OCI-LY7 (cell line): Measurements from ENCODE around the gene RNASEL. TPM values are rescaled to one million over a fixed set of nuclear protein-coding genes. Genes with fewer than 3 reads are reported as not detected.
"Not testable (repeated sequence)": the region's sequence is repeated elsewhere in the genome, so short reads cannot be mapped to it uniquely, and the experiment has no call there.

Source experiments
- BruUV-seq: library from RNA; stranded (reverse); fragments of 400-500 nt; replicated peaks from 2 replicates; lab custom pipeline; 2021; lab: Mats Ljungman, UMichigan
- CTCF ChIA-PET: fragments of 300-600 bp; sonication (Branson Sonifier 250); formaldehyde crosslinking; loops from one replicate; lab custom pipeline; 2022; ENCODE audit warnings: antibody characterized with exemption; ENCODE audit not compliant: unreplicated experiment; lab: Charles Lee
- POLR2A ChIA-PET: fragments of 300-600 bp; sonication (Branson Sonifier 250); formaldehyde crosslinking; loops from one replicate; lab custom pipeline; 2022; ENCODE audit warnings: antibody characterized with exemption; lab: Charles Lee
- DNase-seq: peaks from one replicate; pipeline ENCODE4 v3.0.0-alpha.2; 2015; ENCODE audit warnings: low spot score
- H2AFZ ChIP-seq: fragments of 200-600 bp; sonication (generic), shearing (Covaris generic); 2 replicates; pipeline ENCODE4 v1.6.1; 2014; ENCODE audit warnings: mild to moderate bottlenecking, antibody characterized with exemption, low read length, moderate library complexity
- H3K27ac ChIP-seq: fragments of 200-600 bp; sonication (generic); 2 replicates; pipeline ENCODE4 v1.5.1; 2014; ENCODE audit warnings: mixed run types, low read depth, mild to moderate bottlenecking, moderate library complexity, low read length, inconsistent platforms; ENCODE audit not compliant: poor library complexity, severe bottlenecking
- H3K36me3 ChIP-seq: fragments of 200-600 bp; sonication (generic); 2 replicates; pipeline ENCODE4 v1.6.1; 2014; ENCODE audit warnings: mild to moderate bottlenecking, antibody characterized with exemption, low read length, moderate library complexity, mixed read lengths; ENCODE audit not compliant: insufficient read depth
- H3K4me1 ChIP-seq: fragments of 200-600 bp; sonication (generic); 2 replicates; pipeline ENCODE4 v1.5.1; 2014; ENCODE audit warnings: mild to moderate bottlenecking, low read length; ENCODE audit not compliant: insufficient read depth, poor library complexity, severe bottlenecking
- H3K4me2 ChIP-seq: fragments of 200-600 bp; sonication (generic); 2 replicates; pipeline ENCODE4 v1.6.1; 2014; ENCODE audit warnings: mild to moderate bottlenecking, low read length
- H3K4me3 ChIP-seq: fragments of 200-600 bp; sonication (generic); 2 replicates; pipeline ENCODE4 v1.5.1; 2014; ENCODE audit warnings: mild to moderate bottlenecking, low read depth, low read length; ENCODE audit not compliant: poor library complexity, severe bottlenecking
- H3K79me2 ChIP-seq: fragments of 200-600 bp; sonication (generic); 2 replicates; pipeline ENCODE4 v1.6.1; 2016; ENCODE audit warnings: low read depth, mild to moderate bottlenecking, low read length, moderate library complexity, mixed read lengths; ENCODE audit not compliant: insufficient read depth
- H3K9me2 ChIP-seq: fragments of 200-600 bp; sonication (generic); 2 replicates; pipeline ENCODE4 v1.6.1; 2016; ENCODE audit warnings: mild to moderate bottlenecking, low read length, mixed read lengths; ENCODE audit not compliant: insufficient read depth
- H3K9me3 ChIP-seq: fragments of 200-600 bp; sonication (generic); 2 replicates; pipeline ENCODE4 v1.6.1; 2014; ENCODE audit warnings: mild to moderate bottlenecking, mixed run types, low read length, mixed read lengths
- H4K20me1 ChIP-seq: fragments of 200-600 bp; sonication (generic); 2 replicates; pipeline ENCODE4 v1.6.1; 2014; ENCODE audit warnings: mild to moderate bottlenecking, antibody characterized with exemption, low read length, moderate library complexity, mixed read lengths; ENCODE audit not compliant: insufficient read depth
- EZH2phosphoT487 ChIP-seq: fragments of 200-600 bp; sonication (generic); IDR thresholded peaks from 2 replicates; pipeline ENCODE4 v1.6.1; 2018; ENCODE audit warnings: low read depth, borderline replicate concordance, mild to moderate bottlenecking, mixed run types, antibody characterized with exemption, low read length, moderate library complexity, mixed read lengths
- intact Hi-C: fragments of 100-400 bp; cut with micrococcal nuclease; formaldehyde crosslinking; loops from one replicate; pipeline ENCODE4 v1.10.0; 2022; ENCODE audit not compliant: unreplicated experiment
- total RNA-seq, 2 experiments: library from RNA; depleted of rRNA in 1 of 2; stranded (reverse); fragments of >200 nt in 1 of 2; shearing (Covaris generic) in 1 of 2; gene quantifications; 2 replicates each; pipeline ENCODE4 v1.2.3, GENCODE V29; 2014 to 2022
- TF ChIP-seq, protein P1 (sequence below): fragments of 200-600 bp; sonication (generic); conservative IDR thresholded peaks from 2 replicates; pipeline ENCODE4 v1.5.1; 2014; ENCODE audit warnings: mild to moderate bottlenecking, antibody characterized with exemption, low read length, moderate library complexity, mixed read lengths

Gene RNASEL
- total RNA-seq, 2 experiments from 2014 or later: 2.2 to 4.0 TPM

DNA sequence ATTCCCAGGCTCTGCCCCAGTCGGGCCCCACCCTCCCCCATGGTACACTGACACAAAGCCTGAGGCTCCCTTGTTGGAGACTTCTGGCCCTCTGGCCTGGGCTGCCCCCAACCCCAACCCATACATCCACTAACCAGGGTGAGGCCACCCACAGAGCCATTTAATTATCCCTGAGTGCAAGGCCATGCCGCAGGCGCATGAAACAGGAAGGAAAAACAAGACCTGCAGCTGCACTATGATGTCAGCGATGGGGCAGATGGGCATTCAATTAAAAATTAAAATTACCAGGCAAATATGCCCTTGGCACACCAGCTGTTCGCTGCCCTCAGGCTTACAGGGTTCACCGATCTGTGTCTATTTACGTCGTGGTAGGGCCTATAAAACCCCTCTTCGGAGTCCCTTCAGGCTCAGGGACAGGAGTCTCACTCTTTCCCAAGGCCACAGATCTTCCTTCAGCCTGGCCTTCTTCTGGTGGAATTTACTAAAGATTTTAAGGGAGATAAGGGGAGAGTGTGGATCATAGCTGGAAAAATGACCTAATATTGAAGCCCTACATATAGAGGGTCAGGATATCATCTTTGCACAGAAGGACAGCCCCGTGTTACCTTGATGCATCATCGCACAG is 44.7 kb upstream of the RNASEL start:
- intact Hi-C loops: loop anchor here (1.0 to 2.0 kb wide), 3 partner anchors 16 to 43 kb away; partner anchors contain the start of gene RGS16
- ChIA-PET CTCF (interaction anchor here (1.4 kb wide), 1 partner anchor 16 kb away, joined by 4 read pairs; no protein-coding TSS in a partner anchor), POLR2A (interaction anchor here (0.7 to 12.1 kb wide), 10 partner anchors 10 to 35 kb away, joined by 3 to 113 read pairs (median 8); no protein-coding TSS in a partner anchor)
- H3K79me2 ChIP-seq: no peaks in the 10 kb centered on the region
- peak overlapping the region; percentile 73 for H3K27ac ChIP-seq
- peaks cover 74% of the 10 kb centered on the region for H3K4me1 ChIP-seq
- peak overlapping the region; percentile 42; the same call in 1 of the 2 replicates for H2AFZ ChIP-seq
- no peaks in the 10 kb centered on the region for H3K9me3 ChIP-seq
- no peaks in the 10 kb centered on the region for H3K9me2 ChIP-seq
- DNase-seq: peak; percentile 86
- peak overlapping the region; percentile 41 for H3K4me3 ChIP-seq
- H3K4me2 ChIP-seq: peak overlapping the region; percentile 70
- TF ChIP-seq, protein P1, sequence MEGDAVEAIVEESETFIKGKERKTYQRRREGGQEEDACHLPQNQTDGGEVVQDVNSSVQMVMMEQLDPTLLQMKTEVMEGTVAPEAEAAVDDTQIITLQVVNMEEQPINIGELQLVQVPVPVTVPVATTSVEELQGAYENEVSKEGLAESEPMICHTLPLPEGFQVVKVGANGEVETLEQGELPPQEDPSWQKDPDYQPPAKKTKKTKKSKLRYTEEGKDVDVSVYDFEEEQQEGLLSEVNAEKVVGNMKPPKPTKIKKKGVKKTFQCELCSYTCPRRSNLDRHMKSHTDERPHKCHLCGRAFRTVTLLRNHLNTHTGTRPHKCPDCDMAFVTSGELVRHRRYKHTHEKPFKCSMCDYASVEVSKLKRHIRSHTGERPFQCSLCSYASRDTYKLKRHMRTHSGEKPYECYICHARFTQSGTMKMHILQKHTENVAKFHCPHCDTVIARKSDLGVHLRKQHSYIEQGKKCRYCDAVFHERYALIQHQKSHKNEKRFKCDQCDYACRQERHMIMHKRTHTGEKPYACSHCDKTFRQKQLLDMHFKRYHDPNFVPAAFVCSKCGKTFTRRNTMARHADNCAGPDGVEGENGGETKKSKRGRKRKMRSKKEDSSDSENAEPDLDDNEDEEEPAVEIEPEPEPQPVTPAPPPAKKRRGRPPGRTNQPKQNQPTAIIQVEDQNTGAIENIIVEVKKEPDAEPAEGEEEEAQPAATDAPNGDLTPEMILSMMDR: no peak
- TF ChIP-seq EZH2phosphoT487: no peak
- BruUV-seq: no TSS peak
- H4K20me1 ChIP-seq: no peaks in the 10 kb centered on the region
- H3K36me3 ChIP-seq: no peaks in the 10 kb centered on the region

DNA sequence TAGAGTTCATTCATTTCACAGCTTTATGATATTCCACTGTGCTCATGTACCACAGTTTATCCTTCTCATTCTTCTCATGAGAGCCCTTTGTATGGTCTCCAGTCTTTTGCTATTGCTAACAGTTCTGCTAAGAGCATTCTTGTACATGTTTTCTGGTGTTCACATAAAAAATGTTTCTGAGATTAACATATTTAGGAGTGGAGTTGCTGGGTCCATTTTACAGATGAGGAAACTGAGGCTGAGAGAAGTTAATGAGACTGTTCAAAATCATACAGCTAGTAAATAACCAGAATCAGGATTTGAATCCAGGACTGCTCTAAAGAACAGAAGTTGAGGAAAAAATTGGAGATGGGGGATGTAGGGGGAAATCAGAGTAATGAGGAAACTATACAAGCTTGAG is 44.0 kb upstream of the RNASEL start:
- H3K36me3 ChIP-seq: no peaks in the 10 kb centered on the region
- no peak for DNase-seq
- H4K20me1 ChIP-seq: no peaks in the 10 kb centered on the region
- peak overlapping the region; percentile 42; the same call in 1 of the 2 replicates for H2AFZ ChIP-seq
- H3K4me3 ChIP-seq: peak overlapping the region; percentile 41
- TF ChIP-seq, protein P1: no peak
- no peak for TF ChIP-seq EZH2phosphoT487
- intact Hi-C loops: loop anchor here (1.0 to 2.0 kb wide), 3 partner anchors 16 to 44 kb away; partner anchors contain the start of gene RGS16
- H3K27ac ChIP-seq: peak overlapping the region; percentile 73
- H3K79me2 ChIP-seq: no peaks in the 10 kb centered on the region
- no peaks in the 10 kb centered on the region for H3K9me3 ChIP-seq
- H3K4me2 ChIP-seq: peak overlapping the region; percentile 70
- BruUV-seq: TSS peak; percentile 84
- no peaks in the 10 kb centered on the region for H3K9me2 ChIP-seq
- peaks cover 81% of the 10 kb centered on the region for H3K4me1 ChIP-seq
- ChIA-PET CTCF (interaction anchor here (1.0 to 1.4 kb wide), 2 partner anchors 17 to 149 kb away, joined by 3 to 4 read pairs; no protein-coding TSS in a partner anchor), POLR2A (interaction anchor here (0.7 to 12.1 kb wide), 9 partner anchors 9 to 35 kb away, joined by 3 to 113 read pairs (median 7); no protein-coding TSS in a partner anchor)

DNA sequence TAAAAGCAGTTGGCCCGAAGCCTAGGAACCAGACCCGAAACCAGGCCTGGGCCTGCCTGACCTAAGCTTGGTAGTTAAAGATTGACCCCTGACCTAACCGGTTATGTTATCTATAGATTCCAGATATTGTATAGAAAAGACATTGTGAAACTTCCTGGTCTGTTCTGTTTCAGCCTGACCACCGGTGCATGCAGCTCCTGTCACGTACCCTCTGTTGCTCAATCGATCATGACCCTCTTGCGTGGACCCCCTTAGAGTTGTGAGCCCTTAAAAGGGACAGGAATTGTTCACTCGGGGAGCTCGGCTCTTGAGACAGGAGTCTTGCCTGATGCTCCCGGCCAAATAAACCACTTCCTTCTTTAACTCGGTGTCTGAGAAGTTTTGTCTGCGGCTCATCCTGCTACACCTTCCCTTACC is 43.4 kb upstream of the RNASEL start:
- POLR2A ChIA-PET: interaction anchor here (0.6 to 12.1 kb wide), 12 partner anchors 9 to 286 kb away, joined by 3 to 113 read pairs (median 4); partner anchors contain the start of gene RGS16

More for the DNA sequence above, 43.4 kb upstream of the RNASEL start:
- peak; percentile 34 for DNase-seq
- peaks cover 87% of the 10 kb centered on the region for H3K4me1 ChIP-seq
- not testable (repeated sequence) for H3K9me2 ChIP-seq, BruUV-seq, H3K79me2 ChIP-seq, H3K9me3 ChIP-seq, H3K36me3 ChIP-seq, H4K20me1 ChIP-seq
- intact Hi-C loops: loop anchor here (2.0 kb wide), 1 partner anchor 44 kb away; no protein-coding TSS in a partner anchor
- peak overlapping the region; percentile 51 for H3K4me2 ChIP-seq
- CTCF ChIA-PET: interaction anchor here (1.0 to 1.4 kb wide), 2 partner anchors 18 to 149 kb away, joined by 3 to 4 read pairs; no protein-coding TSS in a partner anchor
- H2AFZ ChIP-seq: peak overlapping the region; percentile 56; the same call in 1 of the 2 replicates
- H3K27ac ChIP-seq: peak overlapping the region; percentile 73
- H3K4me3 ChIP-seq: peak overlapping the region; percentile 21
